ENCODE measurements around the gene GUCA2A.
"Not testable (repeated sequence)": the region's sequence is repeated elsewhere in the genome, so short reads cannot be mapped to it uniquely, and the experiment has no call there.

GUCA2A gene, protein sequence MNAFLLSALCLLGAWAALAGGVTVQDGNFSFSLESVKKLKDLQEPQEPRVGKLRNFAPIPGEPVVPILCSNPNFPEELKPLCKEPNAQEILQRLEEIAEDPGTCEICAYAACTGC

GRCh38 chr1:42164551-42165420 is at the start of gene GUCA2A:
Gene GUCA2A, minus strand, starts transcription at chr1:42164745. Its CDS starts 33 bp downstream, at chr1:42164712.
- DNase-seq = no peak

- no peak for DNase-seq
Measured at GRCh38 chr1:42211224-42211623, 46.7 kb upstream of the GUCA2A start.

- no peak for DNase-seq
Measured at GRCh38 chr1:42210421-42211133, 46.0 kb upstream of the GUCA2A start.

- no peak for DNase-seq
Measured at GRCh38 chr1:42209526-42210251, 45.1 kb upstream of the GUCA2A start.

DNA sequence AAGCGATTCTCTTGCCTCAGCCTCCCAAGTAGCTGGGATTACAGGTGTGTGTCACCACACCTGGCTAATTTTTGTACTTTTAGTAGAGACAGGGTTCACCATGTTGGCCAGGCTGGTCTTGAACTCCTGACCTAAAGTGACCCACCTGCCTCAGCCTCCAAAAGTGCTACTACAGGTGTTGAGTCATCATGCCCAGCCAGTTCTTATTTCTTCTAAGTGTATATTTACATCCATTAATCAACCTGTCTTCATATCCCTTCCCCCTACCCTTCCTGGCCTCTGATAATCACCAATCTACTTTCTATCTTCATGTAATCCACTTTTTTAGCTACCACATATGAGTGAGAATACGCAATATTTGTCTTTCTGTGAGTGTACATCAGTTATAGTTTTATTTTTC is 42.4 kb upstream of the GUCA2A start:
- not testable (repeated sequence) for DNase-seq

DNA sequence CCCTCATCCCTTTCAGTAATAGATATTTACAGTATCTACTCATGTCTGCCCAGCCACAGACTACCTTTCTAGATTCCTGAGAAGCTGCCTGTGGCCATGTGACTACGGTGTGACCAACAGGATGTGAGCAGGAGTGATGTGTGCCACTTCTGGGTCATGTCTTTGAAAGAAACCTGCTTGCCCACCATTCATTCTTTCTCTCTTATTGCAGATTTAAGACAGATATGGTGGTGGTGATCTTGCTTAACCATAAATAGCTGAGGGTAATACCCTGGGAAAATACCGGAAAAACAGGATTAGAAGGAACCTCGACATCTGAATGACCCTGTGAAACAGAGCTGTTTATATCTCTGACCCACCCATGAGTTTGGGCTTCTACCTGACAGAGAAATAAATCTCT is 41.6 kb upstream of the GUCA2A start:
- no peak for DNase-seq

DNA sequence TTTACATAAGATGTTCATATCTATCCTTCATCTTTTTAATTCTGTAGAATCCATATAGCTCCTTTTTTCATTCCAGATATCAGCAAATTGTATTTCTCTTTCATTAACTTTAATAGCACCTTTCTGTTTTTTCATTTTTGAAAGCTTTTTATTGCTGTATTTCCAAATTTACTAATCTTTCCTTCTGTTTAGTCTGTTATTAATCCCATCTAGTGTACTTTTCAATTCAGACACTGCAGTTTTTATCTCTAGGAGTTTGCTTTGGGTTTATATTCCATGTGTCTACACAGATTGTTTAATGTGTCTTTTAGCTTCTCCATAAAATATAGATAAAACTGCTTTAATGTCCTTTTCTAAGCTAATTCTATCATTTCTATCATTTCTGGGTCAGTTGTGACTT is 37.4 kb upstream of the GUCA2A start:
- no peak for DNase-seq

GRCh38 chr1:42198251-42198650 is 33.7 kb upstream of the GUCA2A start:
- DNase-seq = no peak

DNA sequence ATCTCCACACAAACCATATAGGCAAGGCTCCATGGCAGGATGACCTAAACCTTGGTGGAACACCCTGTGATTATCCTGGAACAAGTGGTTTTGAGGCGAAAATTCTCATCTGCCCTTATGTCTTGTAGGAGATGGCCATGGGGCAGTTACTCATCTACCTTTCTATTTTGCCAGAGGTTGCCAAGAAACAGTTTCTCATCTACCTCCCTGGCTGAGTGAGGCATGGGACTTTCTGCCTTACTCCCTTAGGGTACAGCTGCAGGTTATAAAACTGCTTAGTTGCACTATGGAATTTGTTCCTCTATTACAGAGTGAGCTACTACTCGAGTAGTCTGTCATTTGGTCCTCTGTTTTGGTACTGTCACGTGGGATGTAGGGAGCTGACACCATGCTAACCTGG is 31.3 kb upstream of the GUCA2A start:
- DNase-seq = no peak

DNA sequence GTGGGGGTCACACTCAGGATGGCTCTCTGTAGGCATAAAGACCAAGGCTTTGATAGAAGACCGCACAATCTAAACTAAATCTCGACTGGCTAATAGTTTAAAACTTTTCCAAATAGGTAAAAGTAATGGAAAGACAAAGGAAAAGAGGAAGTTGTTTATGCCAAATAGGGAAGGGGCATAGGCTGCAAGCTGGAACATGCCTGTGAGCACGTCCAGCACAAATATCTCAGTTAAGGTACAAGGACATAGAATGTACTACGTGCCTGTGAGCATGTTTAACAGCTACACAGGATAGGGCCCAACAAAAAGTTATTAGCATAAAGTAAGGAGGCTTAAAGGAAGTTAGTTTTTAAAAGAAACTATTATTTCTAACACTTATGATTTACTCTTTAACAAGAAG is 27.6 kb upstream of the GUCA2A start:
- DNase-seq = no peak

GRCh38 chr1:42191319-42191718 is 26.8 kb upstream of the GUCA2A start:
- no peak for DNase-seq

- DNase-seq = no peak
Measured at GRCh38 chr1:42189931-42190853, 25.6 kb upstream of the GUCA2A start.

- no peak for DNase-seq
Measured at GRCh38 chr1:42186152-42186551, 21.6 kb upstream of the GUCA2A start.

- no peak for DNase-seq
Measured at GRCh38 chr1:42184616-42185015, 20.1 kb upstream of the GUCA2A start.

GRCh38 chr1:42183957-42184268 is 19.4 kb upstream of the GUCA2A start:
- no peak for DNase-seq

GRCh38 chr1:42183210-42183956 is 18.8 kb upstream of the GUCA2A start:
- no peak for DNase-seq

DNA sequence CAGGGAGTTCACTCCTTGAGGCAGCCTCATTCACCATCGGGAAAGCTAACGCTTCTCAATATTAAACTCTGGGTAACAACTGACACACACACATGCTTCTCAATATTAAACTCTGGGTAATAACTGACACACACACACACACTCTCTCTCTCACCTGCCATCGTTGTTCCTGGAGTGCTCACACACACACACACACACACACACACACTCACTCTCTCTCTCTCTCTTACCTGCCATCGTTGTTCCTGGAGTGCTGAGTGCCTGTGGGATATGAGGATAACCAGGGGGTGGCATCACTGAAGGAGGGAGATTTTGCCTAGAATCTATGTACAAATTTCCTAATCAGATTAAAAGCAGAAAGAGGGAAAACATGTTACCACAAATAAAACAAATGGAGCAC is 17.1 kb upstream of the GUCA2A start:
- DNase-seq = no peak

DNA sequence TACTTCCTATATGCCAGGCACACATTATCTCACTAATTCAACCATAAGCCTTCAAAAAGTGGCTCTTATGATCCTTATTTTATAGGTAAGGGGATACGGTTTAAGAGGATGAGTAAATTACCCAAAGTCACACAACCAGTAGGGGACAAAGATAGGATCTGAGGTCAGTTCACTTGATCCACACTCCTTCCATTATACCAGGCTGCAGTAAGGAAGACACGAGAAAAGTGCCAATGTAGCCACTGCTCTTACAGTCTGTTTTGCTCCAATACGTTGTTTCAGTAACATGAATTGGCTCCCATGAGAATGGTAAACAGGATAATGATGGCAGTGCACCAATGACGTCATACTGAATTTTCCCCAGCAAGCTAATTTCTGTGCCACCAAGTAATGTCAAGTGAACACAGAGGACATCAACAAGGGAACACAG is 15.4 kb upstream of the GUCA2A start:
- DNase-seq = no peak

GRCh38 chr1:42179275-42179674 is 14.7 kb upstream of the GUCA2A start:
- peak; percentile 47 for DNase-seq

DNA sequence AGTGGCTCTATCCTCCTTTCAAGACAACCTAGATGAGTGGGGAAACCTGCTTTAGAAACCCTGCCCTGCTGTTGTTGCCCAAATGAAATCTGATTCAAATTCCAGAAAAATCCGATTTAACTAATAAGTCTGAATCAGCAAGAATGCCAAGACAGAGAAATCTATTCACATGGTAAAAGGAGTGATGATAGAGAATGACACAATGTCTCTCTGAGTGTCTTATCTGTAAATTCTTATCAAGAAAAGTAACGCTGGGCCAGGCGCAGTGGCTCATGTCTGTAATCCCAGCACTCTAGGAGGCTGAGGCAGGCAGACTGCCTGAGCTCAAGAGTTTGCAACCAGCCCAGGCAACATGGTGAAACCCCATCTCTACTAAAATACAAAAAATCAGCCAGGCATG is 13.7 kb upstream of the GUCA2A start:
- DNase-seq = peak; percentile 38

GRCh38 chr1:42177541-42177981 is 13.0 kb upstream of the GUCA2A start:
- no peak for DNase-seq
